Mucosa of descending colon (tissue), 3 donors: ENCODE data around the gene WDR49. TPM values are rescaled to one million over a fixed set of nuclear protein-coding genes. Genes with fewer than 3 reads are reported as not detected.

Experiments used
- ATAC-seq: fragments of 200-7000 bp; cut with Tn5 transposase; one replicate; pipeline ENCODE4 v1.9.1; 2020; ENCODE audit warnings: mild to moderate bottlenecking, moderate library complexity
- DNase-seq, 3 donors: peaks; one replicate each; pipeline ENCODE4 v3.0.0-alpha.2; 2020
- H3K36me3 ChIP-seq: fragments of 200-600 bp; one replicate; pipeline ENCODE4 v1.8.0; 2021; ENCODE audit warnings: low read depth, mild to moderate bottlenecking
- H3K4me1 ChIP-seq: fragments of 200-600 bp; one replicate; pipeline ENCODE4 v1.8.0; 2021; ENCODE audit warnings: low read depth, mild to moderate bottlenecking
- H3K4me3 ChIP-seq: fragments of 200-600 bp; one replicate; pipeline ENCODE4 v1.8.0; 2021; ENCODE audit warnings: mild to moderate bottlenecking
- H3K9me3 ChIP-seq: fragments of 200-600 bp; one replicate; pipeline ENCODE4 v1.8.0; 2021; ENCODE audit warnings: mild to moderate bottlenecking
- intact Hi-C, 2 donors: fragments of 100-400 bp; cut with DNase I in 1 of 2; cut with micrococcal nuclease in 1 of 2; formaldehyde crosslinking; loops; one replicate each; pipeline versions ENCODE4 v1.11.0 to v1.11.1; 2022; cut with DNase I, micrococcal nuclease
- total RNA-seq, 3 donors: library from RNA; stranded (reverse); fragmentation: NEBNext Ultra II Directional in 2 of 3; extraction: Animal tissue kit (Norgen Biotek cat#: 25700) in 2 of 3; gene quantifications; one replicate each; pipeline versions ENCODE4 v1.2.1 to v1.2.4, GENCODE V29; 2021 to 2023
- TF ChIP-seq, protein P1 (sequence below): fragments of 200-600 bp; IDR thresholded peaks from one replicate; pipeline ENCODE4 v1.8.0; 2022; ENCODE audit warnings: antibody characterized with exemption, mild to moderate bottlenecking
- donor health status: DM: no; HTN: no; CAD: no; lungs with moderate emphysema.
- donor health status: DM: no; HTN: no; CAD: no.
- donor health status: DM: no; HTN: yes; CAD: no.

The WDR49 gene
- total RNA-seq, 3 donors from 2014 or later, result 0.46 to 0.95 (median 0.81) TPM

DNA sequence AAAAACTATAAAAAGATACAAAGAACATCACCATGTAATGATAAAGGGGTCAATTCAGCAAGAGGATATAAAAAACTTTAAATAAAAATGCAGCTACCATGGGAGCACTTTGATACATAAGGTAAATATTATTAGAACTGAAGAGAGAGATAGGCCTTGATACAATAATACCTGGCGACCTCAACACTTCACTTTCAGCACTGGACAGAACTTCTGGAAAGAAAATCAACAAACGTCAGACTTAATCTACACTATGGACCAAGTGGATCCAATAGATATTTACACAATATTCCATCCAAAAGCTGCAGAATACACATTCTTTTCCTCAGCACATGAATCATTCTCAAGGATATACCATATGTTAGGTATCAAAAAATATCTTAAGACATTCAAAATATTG, 42.0 kb downstream of the WDR49 start:
- intact Hi-C loops, result no loop called here
- H3K4me3 ChIP-seq, result no peak overlapping the region
- H3K36me3 ChIP-seq, result no peaks in the 10 kb centered on the region
- DNase-seq (no peak), ATAC-seq (no peak)
- no peaks in the 10 kb centered on the region for H3K4me1 ChIP-seq
- TF ChIP-seq, protein P1, sequence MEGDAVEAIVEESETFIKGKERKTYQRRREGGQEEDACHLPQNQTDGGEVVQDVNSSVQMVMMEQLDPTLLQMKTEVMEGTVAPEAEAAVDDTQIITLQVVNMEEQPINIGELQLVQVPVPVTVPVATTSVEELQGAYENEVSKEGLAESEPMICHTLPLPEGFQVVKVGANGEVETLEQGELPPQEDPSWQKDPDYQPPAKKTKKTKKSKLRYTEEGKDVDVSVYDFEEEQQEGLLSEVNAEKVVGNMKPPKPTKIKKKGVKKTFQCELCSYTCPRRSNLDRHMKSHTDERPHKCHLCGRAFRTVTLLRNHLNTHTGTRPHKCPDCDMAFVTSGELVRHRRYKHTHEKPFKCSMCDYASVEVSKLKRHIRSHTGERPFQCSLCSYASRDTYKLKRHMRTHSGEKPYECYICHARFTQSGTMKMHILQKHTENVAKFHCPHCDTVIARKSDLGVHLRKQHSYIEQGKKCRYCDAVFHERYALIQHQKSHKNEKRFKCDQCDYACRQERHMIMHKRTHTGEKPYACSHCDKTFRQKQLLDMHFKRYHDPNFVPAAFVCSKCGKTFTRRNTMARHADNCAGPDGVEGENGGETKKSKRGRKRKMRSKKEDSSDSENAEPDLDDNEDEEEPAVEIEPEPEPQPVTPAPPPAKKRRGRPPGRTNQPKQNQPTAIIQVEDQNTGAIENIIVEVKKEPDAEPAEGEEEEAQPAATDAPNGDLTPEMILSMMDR, result no peak
- no peaks in the 10 kb centered on the region for H3K9me3 ChIP-seq

- intact Hi-C loops, result no loop called here
- no peak for ATAC-seq
- Histone ChIP-seq H3K4me3 (no peak overlapping the region), H3K4me1 (no peaks in the 10 kb centered on the region), H3K36me3 (no peaks in the 10 kb centered on the region), H3K9me3 (no peaks in the 10 kb centered on the region)
- DNase-seq, result no peak
- TF ChIP-seq, protein P1, result no peak
Observed at GRCh38 chr3:167609156-167609555, 44.6 kb downstream of the WDR49 start.

GRCh38 chr3:167606836-167607235, 46.9 kb downstream of the WDR49 start:
- Histone ChIP-seq H3K9me3 (no peaks in the 10 kb centered on the region), H3K36me3 (no peaks in the 10 kb centered on the region), H3K4me3 (no peak overlapping the region), H3K4me1 (no peaks in the 10 kb centered on the region)
- no peak for ATAC-seq
- intact Hi-C loops, result no loop called here
- no peak for DNase-seq
- TF ChIP-seq, protein P1, result no peak

DNA sequence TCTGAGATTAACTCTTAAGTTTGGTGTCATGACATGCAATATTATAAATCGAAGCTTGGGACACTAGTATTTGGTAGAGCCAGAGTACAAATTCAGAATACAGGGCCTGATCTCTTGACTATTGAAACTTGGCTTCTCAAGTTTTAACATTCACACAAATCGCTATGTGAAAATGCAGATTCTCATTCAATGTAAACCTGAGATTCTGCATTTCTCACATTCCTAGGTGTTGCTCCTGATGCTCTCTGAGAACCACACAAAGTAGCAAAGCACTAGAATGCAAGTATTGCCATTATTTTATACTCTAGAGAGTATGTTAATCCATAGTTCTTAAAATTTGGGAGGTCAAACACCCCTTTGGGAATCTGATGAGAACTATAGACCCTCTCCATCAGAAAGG, 47.9 kb downstream of the WDR49 start:
- Histone ChIP-seq H3K4me3 (no peak overlapping the region), H3K9me3 (no peaks in the 10 kb centered on the region), H3K4me1 (no peaks in the 10 kb centered on the region), H3K36me3 (no peaks in the 10 kb centered on the region)
- ATAC-seq (no peak), DNase-seq (no peak)
- intact Hi-C loops, result no loop called here
- TF ChIP-seq, protein P1, result no peak

DNA sequence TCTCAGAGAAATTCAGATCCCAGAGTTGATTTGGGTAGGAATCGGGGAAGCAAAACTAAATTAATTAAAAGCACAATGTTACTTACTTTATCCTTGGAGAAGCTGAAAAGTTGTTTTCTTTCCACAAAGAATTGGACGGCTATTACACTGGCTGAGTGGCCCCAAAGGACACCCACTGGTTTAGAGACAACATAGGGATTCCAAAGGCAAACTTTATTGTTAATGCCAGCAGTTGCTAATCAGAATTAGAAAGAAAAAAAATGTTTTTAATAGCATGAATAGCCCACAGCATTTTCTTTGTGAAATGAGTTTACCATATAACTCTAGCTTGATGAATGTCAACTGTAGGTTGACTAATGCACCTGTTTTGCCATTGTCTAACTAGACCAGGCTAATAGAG, 51.7 kb downstream of the WDR49 start:
- H3K4me3 ChIP-seq, result no peak overlapping the region
- no peak for DNase-seq
- no peaks in the 10 kb centered on the region for H3K4me1 ChIP-seq
- ATAC-seq, result no peak
- no peaks in the 10 kb centered on the region for H3K36me3 ChIP-seq
- no peaks in the 10 kb centered on the region for H3K9me3 ChIP-seq
- intact Hi-C loops, result no loop called here
- TF ChIP-seq, protein P1, result no peak

DNA sequence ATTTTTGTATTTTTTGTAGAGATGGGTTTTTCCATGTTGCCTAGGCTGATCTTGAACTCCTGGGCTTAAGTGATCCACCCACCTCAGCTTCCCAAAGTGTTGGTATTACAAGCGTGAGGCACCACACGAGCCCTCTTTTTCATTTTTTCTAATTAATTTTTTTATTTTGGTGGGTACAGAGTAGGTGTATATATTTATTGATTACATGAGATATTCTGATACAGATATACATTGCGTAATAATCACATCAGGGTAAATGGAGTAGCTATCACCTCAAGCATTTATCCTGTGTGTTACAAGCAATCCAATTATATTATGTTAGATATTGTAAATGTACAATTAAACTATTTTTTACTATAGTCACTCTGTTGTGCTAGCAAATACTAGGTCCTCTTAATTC, 66.1 kb downstream of the WDR49 start:
- no peak for ATAC-seq
- H3K4me3 ChIP-seq, result no peak overlapping the region
- no peaks in the 10 kb centered on the region for H3K9me3 ChIP-seq
- no peaks in the 10 kb centered on the region for H3K36me3 ChIP-seq
- TF ChIP-seq, protein P1, result no peak
- DNase-seq, result no peak
- no peaks in the 10 kb centered on the region for H3K4me1 ChIP-seq
- intact Hi-C loops, result no loop called here
